ENCODE results near the gene SMG5. TPM values are rescaled to one million over a fixed set of nuclear protein-coding genes. Genes with fewer than 3 reads are reported as not detected.

The SMG5 gene
- total RNA-seq, 6 experiments from 2014 or later: 46.8 to 56.5 (median 50.6) TPM

- Mint-ChIP-seq H3K27ac (peak overlapping the region; percentile 75), H3K9me3 (no peaks in the 10 kb centered on the region), H3K4me3 (peak overlapping the region; percentile 90), H3K36me3 (ENCODE audit: low read depth) (peaks cover 19% of the 10 kb centered on the region), H3K4me1 (ENCODE audit: low read depth) (peaks cover 40% of the 10 kb centered on the region), H3K27me3 (ENCODE audit: insufficient read depth) (peaks cover 6% of the 10 kb centered on the region)
- peak; percentile 77 for DNase-seq
- TF ChIP-seq, protein P1, sequence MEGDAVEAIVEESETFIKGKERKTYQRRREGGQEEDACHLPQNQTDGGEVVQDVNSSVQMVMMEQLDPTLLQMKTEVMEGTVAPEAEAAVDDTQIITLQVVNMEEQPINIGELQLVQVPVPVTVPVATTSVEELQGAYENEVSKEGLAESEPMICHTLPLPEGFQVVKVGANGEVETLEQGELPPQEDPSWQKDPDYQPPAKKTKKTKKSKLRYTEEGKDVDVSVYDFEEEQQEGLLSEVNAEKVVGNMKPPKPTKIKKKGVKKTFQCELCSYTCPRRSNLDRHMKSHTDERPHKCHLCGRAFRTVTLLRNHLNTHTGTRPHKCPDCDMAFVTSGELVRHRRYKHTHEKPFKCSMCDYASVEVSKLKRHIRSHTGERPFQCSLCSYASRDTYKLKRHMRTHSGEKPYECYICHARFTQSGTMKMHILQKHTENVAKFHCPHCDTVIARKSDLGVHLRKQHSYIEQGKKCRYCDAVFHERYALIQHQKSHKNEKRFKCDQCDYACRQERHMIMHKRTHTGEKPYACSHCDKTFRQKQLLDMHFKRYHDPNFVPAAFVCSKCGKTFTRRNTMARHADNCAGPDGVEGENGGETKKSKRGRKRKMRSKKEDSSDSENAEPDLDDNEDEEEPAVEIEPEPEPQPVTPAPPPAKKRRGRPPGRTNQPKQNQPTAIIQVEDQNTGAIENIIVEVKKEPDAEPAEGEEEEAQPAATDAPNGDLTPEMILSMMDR (IDR thresholded peaks at IDR 0.05): peak; percentile 30; the same call in 1 of the 2 replicates
Observed at GRCh38 chr1:156281281-156281680, 1.3 kb downstream of the SMG5 start.

DNA sequence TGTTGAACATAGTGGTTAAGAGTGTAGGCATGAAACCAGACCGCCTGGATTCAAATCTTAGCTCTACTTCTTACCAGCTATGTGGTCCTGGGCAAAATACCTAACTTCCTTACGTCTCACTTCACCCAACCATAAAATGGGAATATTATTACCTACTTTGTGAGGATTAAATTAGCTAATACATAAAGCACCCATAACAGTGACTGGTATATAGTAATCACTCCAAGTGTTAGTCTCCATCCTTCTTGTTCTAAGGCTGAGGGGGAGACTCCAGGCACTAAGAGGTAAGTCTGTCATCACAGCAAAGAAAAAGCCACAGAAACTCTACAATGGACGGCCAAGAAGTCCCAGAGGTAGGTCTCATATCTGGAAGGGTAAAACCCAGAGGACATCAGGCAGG lies 2.8 kb downstream of the SMG5 start:
- H3K4me3 Mint-ChIP-seq: no peak overlapping the region
- H3K27me3 Mint-ChIP-seq (ENCODE audit: insufficient read depth): peaks cover 6% of the 10 kb centered on the region
- TF ChIP-seq, protein P1 (IDR thresholded peaks at IDR 0.05): no peak
- no peaks in the 10 kb centered on the region for H3K9me3 Mint-ChIP-seq
- peak overlapping the region; percentile 54; the same call in 1 of the 2 replicates for H3K27ac Mint-ChIP-seq
- no peak for DNase-seq
- H3K36me3 Mint-ChIP-seq (ENCODE audit: low read depth): peaks cover 23% of the 10 kb centered on the region
- peaks cover 37% of the 10 kb centered on the region for H3K4me1 Mint-ChIP-seq (ENCODE audit: low read depth)

DNA sequence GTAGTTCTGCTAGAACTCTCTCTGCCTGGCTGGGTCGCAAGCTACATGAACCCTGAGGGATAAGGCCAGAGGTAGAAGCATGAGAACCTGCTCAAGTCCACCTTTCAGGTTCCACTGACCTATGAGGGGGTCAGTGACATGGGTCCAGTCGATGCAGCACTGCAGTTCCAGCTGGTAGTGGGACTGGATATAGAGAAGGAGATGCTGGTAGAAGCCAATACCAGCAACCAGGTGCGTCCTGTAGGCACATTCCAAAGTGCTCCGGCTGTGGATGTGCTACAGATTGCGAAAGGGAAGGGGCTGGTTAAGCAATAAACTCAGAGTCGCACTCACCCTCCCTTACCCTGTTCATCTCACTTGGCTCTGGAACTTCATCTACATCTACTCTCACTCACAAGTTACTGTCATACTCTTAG lies 5.7 kb downstream of the SMG5 start:
- Mint-ChIP-seq H3K4me1 (ENCODE audit: low read depth) (peaks cover 20% of the 10 kb centered on the region), H3K27ac (no peak overlapping the region), H3K36me3 (ENCODE audit: low read depth) (peaks cover 42% of the 10 kb centered on the region), H3K27me3 (ENCODE audit: insufficient read depth) (0 out of 2 replicates have a peak, but pooled peaks cover 1% of the 10 kb centered on the region), H3K9me3 (no peaks in the 10 kb centered on the region), H3K4me3 (no peak overlapping the region)
- TF ChIP-seq, protein P1 (IDR thresholded peaks at IDR 0.05): no peak
- DNase-seq: no peak

DNA sequence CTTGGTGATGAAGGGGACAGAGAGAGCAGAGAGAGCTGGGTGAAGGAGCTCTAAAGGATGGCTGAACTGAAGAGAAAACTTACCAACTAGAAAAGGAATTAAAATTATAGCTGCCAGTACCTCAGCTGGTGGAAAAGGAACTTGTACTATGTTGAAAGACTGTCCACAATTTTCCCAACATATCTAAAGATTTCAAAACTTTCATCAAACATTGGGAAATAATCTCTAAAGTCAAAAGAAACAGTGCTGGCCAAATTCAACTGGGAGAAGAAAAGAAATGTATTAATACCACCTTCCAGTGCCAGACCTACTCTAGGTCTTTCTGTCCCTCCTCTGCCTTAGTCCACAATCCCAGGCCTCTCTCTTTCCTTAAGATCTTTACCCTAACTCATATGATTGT lies 6.1 kb downstream of the SMG5 start:
- Mint-ChIP-seq H3K36me3 (ENCODE audit: low read depth) (peaks cover 45% of the 10 kb centered on the region), H3K27ac (no peak overlapping the region), H3K9me3 (no peaks in the 10 kb centered on the region), H3K4me3 (no peak overlapping the region), H3K27me3 (ENCODE audit: insufficient read depth) (0 out of 2 replicates have a peak, but pooled peaks cover 1% of the 10 kb centered on the region), H3K4me1 (ENCODE audit: low read depth) (peaks cover 17% of the 10 kb centered on the region)
- no peak for DNase-seq
- TF ChIP-seq, protein P1 (IDR thresholded peaks at IDR 0.05): no peak

DNA sequence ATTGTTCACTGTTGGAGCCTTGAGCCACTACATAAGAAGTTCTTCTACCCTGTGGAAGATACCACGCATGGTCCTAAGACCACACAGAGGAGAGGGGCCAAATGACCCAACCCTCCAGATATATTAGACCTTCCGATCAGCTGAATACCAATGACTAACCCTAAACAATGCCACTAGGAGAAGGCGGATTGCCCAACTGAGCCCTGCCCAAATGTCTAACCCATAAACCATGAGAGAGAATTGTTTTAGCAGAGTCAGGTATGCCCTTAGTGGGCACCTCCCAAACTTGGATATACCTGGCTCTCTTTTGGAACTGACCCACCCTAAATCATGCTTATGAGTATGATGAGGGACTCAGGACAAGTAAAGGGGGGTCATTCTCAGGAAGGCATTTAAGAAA lies 12.3 kb downstream of the SMG5 start:
- Mint-ChIP-seq H3K4me1 (ENCODE audit: low read depth) (peaks cover 15% of the 10 kb centered on the region), H3K27me3 (ENCODE audit: insufficient read depth) (peaks cover 1% of the 10 kb centered on the region; the same call in 1 of the 2 replicates), H3K4me3 (no peak overlapping the region), H3K9me3 (no peaks in the 10 kb centered on the region), H3K36me3 (ENCODE audit: low read depth) (peaks cover 62% of the 10 kb centered on the region), H3K27ac (no peak overlapping the region; the same call in 1 of the 2 replicates)
- TF ChIP-seq, protein P1 (IDR thresholded peaks at IDR 0.05): no peak
- no peak for DNase-seq

Measured in HFFc6 (cell line).